Thyroid gland (tissue), 4 donors: Measurements from ENCODE around the gene OSR1. TPM values are rescaled to one million over a fixed set of nuclear protein-coding genes. Genes with fewer than 3 reads are reported as not detected.
A peak's percentile ranks its signal among the peaks of the same experiment; 100 is the strongest.

Experiments
- DNase-seq, 2 donors: peaks; one replicate each; pipeline ENCODE4 v3.0.0-alpha.2; 2019
- H3K27ac ChIP-seq, 3 donors: fragments of 200-600 bp; sonication (generic); 1 replicate in 2 of 3; 2 replicates in 1 of 3; pipeline ENCODE4 v1.5.1; 2016 to 2019; ENCODE audit warnings: mild to moderate bottlenecking in 1 of 3, moderate library complexity in 1 of 3
- H3K27me3 ChIP-seq: fragments of 200-600 bp; sonication (generic); one replicate; pipeline ENCODE4 v1.5.1; 2019
- H3K36me3 ChIP-seq, 2 donors: fragments of 200-600 bp; sonication (generic); one replicate each; pipeline ENCODE4 v1.5.1; 2016 to 2019
- H3K4me1 ChIP-seq, 2 donors: fragments of 200-600 bp; sonication (generic); one replicate each; pipeline ENCODE4 v1.5.1; 2017 to 2019
- H3K4me3 ChIP-seq, 3 donors: fragments of 200-600 bp; sonication (generic); replicated peaks in 1 of 3; 1 replicate in 2 of 3; 2 replicates in 1 of 3; pipeline ENCODE4 v1.5.1; 2016; ENCODE audit warnings: mild to moderate bottlenecking in 1 of 3
- H3K9me3 ChIP-seq: fragments of 200-600 bp; sonication (generic); one replicate; pipeline ENCODE4 v1.5.1; 2017
- POLR2A ChIP-seq, 2 donors: fragments of 450-650 bp; IDR thresholded peaks; one replicate each; pipeline ENCODE4 v1.6.1; 2017; ENCODE audit warnings: antibody characterized with exemption in 2 of 2, mild to moderate bottlenecking in 2 of 2, moderate library complexity in 1 of 2
- WGBS, 2 donors: methylation state at CpG; one replicate each; pipeline ENCODE4 v1.1.5; 2017; 5-methylcytosine and 5-hydroxymethylcytosine counted together
- intact Hi-C: fragments of 100-400 bp; cut with DNase I; formaldehyde crosslinking; loops from one replicate; pipeline ENCODE4 v1.15.1; 2023
- total RNA-seq, 4 donors: library from RNA; depleted of rRNA; stranded (reverse); fragments of >200 nt; gene quantifications; one replicate each; pipeline ENCODE4 v1.2.3, GENCODE V29; 2016
- TF ChIP-seq, protein P1 (sequence below), 6 experiments: fragments of 200-600 bp in 3 of 6; fragments of 450-650 bp in 3 of 6; sonication (generic) in 3 of 6; IDR thresholded peaks; one replicate each; pipeline ENCODE4 v1.5.1; 2016 to 2019; ENCODE audit warnings: antibody characterized with exemption in 6 of 6, mild to moderate bottlenecking in 2 of 6, inconsistent platforms in 1 of 6, moderate library complexity in 1 of 6

The OSR1 gene
- total RNA-seq, 4 donors from 2014 or later, result 4.9 to 15.2 (median 10.8) TPM

DNA sequence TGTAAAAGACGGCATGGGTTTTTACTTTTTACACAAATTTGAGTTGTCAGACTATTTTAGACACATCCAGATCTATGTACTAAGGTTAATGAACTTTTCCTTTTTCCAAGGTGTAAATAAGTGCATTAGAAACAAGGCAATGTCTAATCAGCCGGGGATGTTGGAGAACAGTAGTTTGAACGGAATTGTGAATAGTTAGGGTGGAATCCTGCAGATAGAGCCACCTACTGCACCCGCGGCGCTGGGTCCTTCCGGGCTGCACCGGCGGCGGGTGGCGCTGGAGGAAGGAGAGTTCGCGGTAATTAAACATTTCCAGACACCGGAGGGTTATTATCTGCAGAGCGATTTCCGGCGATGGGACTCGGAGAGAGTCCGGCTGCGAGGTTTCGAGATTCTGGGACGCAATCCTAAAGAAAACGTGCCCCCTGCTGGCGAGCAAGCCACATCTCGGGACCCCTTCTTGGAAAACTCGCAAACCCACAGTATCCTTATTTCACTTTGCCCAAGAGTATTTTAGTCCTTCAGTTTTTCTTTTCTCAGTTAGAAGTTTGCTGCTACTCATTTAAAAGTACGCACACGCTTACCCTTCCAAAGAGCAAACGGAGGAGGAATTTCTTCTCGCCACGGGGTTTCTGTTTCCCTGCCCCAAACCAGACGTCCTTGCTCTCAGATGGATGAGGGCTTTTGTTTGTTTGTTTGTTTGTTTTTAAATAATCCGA is 4.5 kb upstream of the OSR1 start:
- intact Hi-C loops, result loop anchor here (10.0 kb wide), 1 partner anchor 502 kb away; no protein-coding TSS in a partner anchor
- TF ChIP-seq POLR2A (IDR thresholded peaks at IDR 0.05), result no peak
- TF ChIP-seq, protein P1, sequence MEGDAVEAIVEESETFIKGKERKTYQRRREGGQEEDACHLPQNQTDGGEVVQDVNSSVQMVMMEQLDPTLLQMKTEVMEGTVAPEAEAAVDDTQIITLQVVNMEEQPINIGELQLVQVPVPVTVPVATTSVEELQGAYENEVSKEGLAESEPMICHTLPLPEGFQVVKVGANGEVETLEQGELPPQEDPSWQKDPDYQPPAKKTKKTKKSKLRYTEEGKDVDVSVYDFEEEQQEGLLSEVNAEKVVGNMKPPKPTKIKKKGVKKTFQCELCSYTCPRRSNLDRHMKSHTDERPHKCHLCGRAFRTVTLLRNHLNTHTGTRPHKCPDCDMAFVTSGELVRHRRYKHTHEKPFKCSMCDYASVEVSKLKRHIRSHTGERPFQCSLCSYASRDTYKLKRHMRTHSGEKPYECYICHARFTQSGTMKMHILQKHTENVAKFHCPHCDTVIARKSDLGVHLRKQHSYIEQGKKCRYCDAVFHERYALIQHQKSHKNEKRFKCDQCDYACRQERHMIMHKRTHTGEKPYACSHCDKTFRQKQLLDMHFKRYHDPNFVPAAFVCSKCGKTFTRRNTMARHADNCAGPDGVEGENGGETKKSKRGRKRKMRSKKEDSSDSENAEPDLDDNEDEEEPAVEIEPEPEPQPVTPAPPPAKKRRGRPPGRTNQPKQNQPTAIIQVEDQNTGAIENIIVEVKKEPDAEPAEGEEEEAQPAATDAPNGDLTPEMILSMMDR (IDR thresholded peaks at IDR 0.05), result peak; percentile 37 to 78 (median 68)
- Histone ChIP-seq H3K27me3 (peaks cover 14% of the 10 kb centered on the region), H3K4me1 (peaks cover 12 to 17% of the 10 kb centered on the region in 2 donors), H3K36me3 (no peaks in the 10 kb centered on the region), H3K9me3 (no peaks in the 10 kb centered on the region), H3K4me3 (peak overlapping the region in 2 of 3 donors; percentile 35 to 36), H3K27ac (peak overlapping the region in 1 of 3 donors; percentile 61)
- WGBS, 2 donors, result 1% methylated on average over 33 of the region's 33 CpGs
- peak; percentile 74 to 81 for DNase-seq

DNA sequence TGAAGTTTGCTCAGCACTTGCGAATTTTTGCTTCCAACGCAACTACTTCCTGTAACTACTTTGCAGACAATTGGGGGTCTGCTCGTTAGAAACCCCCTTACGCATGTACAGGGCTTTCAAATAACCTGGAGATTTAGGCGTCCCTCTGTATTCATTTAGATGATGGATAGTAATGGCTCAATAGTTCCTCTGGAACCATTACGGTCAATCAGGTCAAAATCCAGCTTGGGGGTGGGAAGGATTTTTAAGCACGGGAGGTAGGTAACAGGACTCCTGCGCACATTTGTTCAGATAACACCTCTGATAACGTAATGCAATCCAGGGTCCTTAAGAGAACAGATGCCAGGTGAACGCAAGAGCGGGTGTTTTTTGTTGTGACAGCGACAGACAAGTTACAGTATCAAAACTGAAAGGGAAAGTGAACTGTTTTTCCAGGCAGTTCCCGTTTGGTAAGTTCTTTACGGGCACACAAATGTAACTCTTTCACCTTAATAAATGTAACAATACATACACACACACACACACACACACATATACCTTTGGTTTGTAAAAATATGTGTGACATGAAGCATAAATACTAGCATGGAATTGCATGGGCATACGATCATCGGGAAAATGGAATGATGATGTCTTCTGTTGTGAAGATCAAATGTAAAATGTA is 3.8 kb upstream of the OSR1 start:
- H3K4me3 ChIP-seq, result peak overlapping the region in 2 of 3 donors; percentile 35 to 36
- H3K27me3 ChIP-seq, result peaks cover 14% of the 10 kb centered on the region
- TF ChIP-seq POLR2A (IDR thresholded peaks at IDR 0.05), result no peak
- TF ChIP-seq, protein P1 (IDR thresholded peaks at IDR 0.05), result no peak
- peak overlapping the region in 2 of 3 donors; percentile 12 to 61 for H3K27ac ChIP-seq
- H3K36me3 ChIP-seq, result no peaks in the 10 kb centered on the region
- no peaks in the 10 kb centered on the region for H3K9me3 ChIP-seq
- H3K4me1 ChIP-seq, result peaks cover 19 to 21% of the 10 kb centered on the region in 2 donors
- intact Hi-C loops, result loop anchor here (10.0 kb wide), 1 partner anchor 503 kb away; no protein-coding TSS in a partner anchor
- no peak for DNase-seq
- WGBS, 2 donors, result 4 to 10% methylated on average over 16 of the region's 16 CpGs

GRCh38 chr2:19361325-19361990 is 3.0 kb upstream of the OSR1 start:
- DNase-seq, result no peak
- Histone ChIP-seq H3K4me3 (peak overlapping the region in 2 of 3 donors; percentile 35 to 36), H3K9me3 (no peaks in the 10 kb centered on the region), H3K27ac (peak overlapping the region in 2 of 3 donors; percentile 12 to 61), H3K36me3 (no peaks in the 10 kb centered on the region), H3K4me1 (peaks cover 26 to 29% of the 10 kb centered on the region in 2 donors), H3K27me3 (peaks cover 19% of the 10 kb centered on the region)
- intact Hi-C loops, result loop anchor here (10.0 kb wide), 1 partner anchor 503 kb away; no protein-coding TSS in a partner anchor
- TF ChIP-seq, protein P1 (IDR thresholded peaks at IDR 0.05), result no peak
- TF ChIP-seq POLR2A (IDR thresholded peaks at IDR 0.05), result no peak
- 12 to 17% methylated on average over 30 to 48 of the region's 51 CpGs for WGBS, 2 donors

GRCh38 chr2:19360966-19361321 is 2.5 kb upstream of the OSR1 start:
- Histone ChIP-seq H3K27ac (peak overlapping the region in 1 of 3 donors; percentile 61), H3K4me1 (peaks cover 31 to 34% of the 10 kb centered on the region in 2 donors), H3K4me3 (peak overlapping the region in 1 of 3 donors; percentile 36), H3K27me3 (peaks cover 24% of the 10 kb centered on the region), H3K9me3 (no peaks in the 10 kb centered on the region), H3K36me3 (no peaks in the 10 kb centered on the region)
- 24 to 48% methylated on average over 15 of the region's 17 CpGs for WGBS, 2 donors
- TF ChIP-seq, protein P1 (IDR thresholded peaks at IDR 0.05), result no peak
- no peak for DNase-seq
- intact Hi-C loops, result loop anchor here (10.0 kb wide), 1 partner anchor 504 kb away; no protein-coding TSS in a partner anchor
